HG02943 (cell line): ENCODE measurements around the gene PDPN.
"Not testable (repeated sequence)": the region's sequence is repeated elsewhere in the genome, so short reads cannot be mapped to it uniquely, and the experiment has no call there.

Source experiments
- ATAC-seq: cut with Tn5 transposase; IDR thresholded peaks from one replicate; pipeline ENCODE4 v1.9.1; 2021; ENCODE audit warnings: mild to moderate bottlenecking, low read depth, moderate library complexity; ENCODE audit not compliant: unreplicated experiment

Gene PDPN, protein sequence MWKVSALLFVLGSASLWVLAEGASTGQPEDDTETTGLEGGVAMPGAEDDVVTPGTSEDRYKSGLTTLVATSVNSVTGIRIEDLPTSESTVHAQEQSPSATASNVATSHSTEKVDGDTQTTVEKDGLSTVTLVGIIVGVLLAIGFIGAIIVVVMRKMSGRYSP

DNA sequence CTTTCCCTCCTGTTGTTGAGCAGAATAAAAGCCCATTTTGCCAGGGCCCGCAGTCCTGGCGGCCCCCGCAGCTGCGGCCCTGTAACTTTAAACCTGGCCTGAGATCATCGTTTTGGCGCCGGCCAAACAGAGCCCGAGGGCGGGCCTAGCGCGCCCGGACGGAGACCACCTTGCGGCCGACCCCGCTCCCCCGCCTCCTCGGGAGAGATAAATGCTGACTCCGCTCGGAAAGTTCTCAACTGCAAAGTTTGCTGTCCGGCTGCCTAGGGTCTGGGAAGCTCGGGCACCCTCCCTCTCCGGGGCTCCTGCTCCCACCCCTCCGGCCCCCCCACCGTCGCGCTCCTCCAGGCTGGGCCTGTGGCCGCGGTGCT is at the start of gene PDPN:
PDPN (plus strand) TSS at position 238 of the 371 bp plus-strand sequence. CDS start 202 bp downstream, outside the sequence.
- no peak for ATAC-seq

DNA sequence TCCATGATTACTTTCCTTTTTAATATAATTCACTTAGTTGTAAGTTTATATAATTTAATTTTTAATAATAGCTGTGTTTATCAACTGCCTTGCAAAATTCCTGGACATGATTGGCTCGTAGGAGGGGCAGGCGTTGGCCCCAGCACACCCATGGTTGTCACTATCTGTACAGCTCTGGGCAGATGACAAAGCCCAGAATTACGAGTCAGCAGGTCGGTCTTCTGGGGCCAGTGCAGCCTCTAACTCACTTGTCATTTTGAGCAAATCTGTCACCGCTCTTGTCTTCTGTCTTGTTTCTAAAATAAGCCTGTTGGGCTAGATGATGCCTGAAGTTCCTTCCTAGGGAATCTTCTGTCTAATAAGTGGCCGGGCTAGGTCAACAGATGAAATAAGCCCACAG is 48.4 kb upstream of the PDPN start:
- no peak for ATAC-seq

DNA sequence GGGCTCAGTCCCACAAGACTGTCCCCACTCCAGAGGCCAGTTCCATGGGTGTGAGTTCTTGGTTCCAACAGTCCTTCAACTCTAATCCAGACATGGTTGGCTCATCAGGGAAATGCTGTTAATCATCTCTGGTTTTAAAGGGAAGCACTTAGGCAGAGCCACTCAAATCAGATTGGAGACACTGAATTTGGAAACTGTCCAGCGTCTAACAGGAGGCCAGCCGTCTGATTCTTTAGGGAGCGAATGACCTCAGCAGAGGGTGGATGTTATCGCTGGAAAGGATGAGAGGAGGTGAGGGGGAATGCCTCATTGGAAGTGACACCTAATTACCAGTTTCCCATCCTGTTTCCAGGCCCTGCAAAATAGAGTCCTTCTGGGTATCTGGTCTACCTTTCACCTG is 47.1 kb upstream of the PDPN start:
- no peak for ATAC-seq

DNA sequence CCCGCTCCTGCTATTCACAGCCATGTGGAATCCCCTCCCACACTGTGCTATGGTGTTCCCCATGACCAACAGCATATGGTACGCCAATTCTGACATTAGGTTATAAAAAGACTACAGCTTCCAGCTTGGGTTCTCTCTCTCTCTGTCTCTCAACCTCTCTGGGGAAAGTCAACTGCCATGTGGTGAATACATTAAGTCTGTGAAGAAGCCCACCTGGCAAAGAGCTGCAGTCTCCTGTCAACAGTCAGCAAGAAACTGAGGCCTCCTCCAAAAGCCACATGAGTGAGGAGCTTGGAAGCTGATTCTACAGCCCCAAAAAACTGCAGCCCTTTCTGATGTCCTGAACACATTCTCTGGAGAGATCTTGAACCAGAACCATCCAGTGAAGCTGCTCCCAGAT is 44.8 kb upstream of the PDPN start:
- ATAC-seq = no peak

DNA sequence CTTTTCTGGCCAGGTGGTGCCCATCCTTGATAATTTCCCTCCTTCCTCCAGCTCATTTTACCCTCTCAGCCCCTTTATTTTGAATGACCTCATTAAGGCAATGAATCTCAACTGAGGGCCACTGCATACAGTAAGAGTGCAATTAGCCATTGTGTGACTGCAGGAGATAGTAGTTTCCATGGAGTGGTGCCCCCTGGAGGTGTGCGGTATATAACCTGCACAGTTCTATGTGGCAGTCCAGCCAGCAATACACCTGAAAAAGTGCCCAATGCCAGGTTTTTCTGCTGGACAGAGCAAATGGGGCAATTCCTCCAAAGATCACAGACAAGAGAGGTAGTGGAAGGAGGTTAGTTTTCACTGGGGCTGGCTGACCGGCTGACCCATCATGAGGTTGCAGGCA is 43.9 kb upstream of the PDPN start:
- ATAC-seq = no peak

DNA sequence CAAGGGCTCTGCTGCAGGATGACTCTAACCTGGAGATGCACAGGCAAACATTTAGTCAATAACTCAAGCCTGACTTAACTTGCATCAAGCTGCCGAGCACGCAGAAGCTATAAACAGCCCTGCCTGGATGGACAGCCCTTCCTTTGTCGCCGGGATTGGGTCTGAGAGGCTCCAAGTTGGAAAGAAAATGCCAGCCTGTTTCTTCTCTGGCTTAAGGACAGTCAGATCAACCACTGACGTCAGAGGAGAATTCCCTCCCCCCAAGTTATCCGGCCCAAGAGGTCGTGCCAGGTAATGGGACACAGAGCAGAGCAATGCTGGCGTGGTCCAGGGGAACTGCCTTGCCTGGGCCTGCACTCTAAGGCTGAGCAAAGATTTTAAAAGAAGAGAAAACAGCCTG is 42.8 kb upstream of the PDPN start:
- ATAC-seq = no peak

DNA sequence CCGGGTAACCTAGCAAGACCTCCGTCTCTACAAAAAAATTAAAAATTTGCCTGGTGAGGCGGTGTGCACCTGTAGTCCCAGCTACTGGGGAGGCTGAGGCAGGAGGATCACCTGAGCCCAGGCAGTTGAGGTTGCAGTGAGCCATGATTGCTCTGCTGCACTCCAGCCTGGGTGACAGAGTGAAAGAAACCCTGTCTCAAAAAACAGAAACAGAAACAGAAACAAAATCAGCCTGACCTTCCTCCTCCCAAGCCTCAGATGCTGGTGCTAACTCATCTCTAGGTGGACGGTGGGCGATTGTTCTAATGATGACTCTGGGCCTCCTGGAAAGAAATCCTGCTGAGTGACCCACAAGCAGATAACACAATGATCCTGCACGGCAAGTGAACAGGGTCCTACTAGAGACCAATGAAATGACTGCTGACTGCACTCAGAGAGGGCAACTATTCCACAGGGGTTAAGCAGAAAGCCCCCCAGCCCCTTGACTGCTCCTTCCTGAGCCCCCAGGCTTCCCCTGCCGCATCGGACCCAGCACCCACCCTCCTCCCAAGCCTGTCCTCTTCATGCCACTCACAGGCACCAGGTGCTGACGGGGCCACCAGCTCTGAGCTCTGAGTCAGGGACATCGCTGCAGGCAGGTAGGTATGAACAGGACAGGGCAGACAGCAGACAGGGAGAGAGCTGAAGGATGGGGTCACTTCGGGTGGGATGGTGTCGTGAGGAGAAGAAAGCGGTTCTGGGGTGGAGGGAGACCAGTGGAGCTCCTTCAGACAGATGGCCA is 42.0 kb upstream of the PDPN start:
- no peak for ATAC-seq

DNA sequence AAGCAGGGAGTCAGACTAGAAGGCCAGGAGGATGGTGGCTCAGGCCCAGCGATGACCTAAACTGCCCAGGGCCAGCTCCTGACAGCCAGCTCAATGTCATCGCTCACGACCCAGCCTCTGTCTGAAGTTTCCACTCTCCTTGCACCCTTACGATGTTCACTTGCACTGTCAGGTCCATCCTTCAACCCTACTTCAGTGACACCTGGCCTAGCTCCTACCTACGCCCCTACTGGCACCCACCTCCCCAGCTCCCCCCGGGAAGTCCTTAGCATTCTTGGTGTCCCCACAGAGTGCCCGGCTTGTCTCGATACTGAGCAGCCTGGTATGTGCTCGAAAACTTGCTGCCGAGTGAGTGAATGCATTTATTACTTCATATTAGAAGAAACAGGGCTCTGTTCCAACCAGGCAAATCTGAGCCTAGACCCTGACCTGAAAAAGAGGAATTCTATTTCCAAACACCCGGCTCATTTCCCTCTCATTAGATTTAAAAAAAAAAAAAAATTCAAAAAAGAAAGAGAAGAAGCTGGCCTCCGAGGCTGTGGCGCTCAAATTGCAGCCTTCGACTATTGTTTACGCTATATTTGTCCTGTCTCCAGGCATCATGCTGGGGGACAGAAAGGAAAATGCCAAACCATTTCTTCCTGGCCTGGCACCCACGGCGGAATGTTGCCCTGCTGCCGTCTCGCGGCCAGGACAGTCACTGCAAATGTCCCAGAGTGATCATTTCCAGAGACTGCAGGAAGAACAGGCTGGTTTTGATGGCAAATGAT is 40.0 kb upstream of the PDPN start:
- no peak for ATAC-seq

DNA sequence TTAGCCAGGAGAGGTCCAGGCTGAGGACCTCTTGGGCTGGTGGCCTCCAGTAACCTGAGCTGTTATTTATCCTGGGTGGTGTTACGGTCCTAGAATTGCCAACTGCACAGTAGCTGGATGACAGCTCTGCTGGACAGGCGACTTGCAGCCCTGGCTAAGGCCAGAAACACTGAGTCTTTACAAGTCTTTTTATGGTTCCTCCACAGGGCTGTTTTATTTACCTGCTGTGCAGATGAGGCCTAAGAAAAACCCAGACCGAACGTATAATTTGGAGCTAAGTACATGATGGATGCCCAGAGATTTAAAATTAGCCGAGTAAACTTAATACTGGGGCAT is 39.4 kb upstream of the PDPN start:
- ATAC-seq = no peak

DNA sequence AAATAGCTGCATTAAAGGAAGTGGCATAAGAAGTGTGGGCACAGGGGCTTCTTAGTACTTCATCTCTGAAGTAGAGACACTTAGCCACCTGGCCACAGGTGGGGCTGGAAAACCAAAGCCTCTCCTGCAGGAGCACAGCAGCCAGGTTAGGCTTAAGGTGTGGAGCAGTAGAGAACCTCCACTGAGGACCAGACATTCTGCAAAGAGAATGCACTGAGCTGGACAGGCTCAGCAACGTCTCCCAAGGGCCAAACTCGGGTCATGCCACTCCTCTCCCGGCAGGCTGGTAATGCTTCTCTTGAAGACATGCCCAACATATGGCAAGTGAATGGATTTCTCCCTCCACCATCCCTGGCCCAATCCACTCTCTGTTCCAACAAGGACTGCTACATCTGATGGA is 36.8 kb upstream of the PDPN start:
- ATAC-seq = no peak

DNA sequence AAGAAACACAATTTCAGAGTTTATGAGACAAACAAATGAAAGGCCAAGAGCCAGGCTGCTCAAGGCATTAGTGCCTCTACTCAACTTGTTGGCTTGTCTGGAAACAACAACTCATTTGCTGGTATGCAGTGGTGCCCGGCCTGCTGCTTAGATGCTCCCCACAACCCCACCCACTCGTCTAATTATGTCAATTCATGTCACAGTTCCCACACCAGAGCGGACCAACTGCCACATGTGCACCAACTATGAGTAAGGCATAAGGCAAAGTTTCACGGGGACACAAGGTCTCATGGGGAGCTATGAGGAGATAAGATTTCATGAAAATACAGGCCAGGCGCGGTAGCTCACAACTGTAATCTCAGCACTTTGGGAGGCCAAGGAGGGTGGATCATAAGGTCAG is 35.4 kb upstream of the PDPN start:
- ATAC-seq = no peak

DNA sequence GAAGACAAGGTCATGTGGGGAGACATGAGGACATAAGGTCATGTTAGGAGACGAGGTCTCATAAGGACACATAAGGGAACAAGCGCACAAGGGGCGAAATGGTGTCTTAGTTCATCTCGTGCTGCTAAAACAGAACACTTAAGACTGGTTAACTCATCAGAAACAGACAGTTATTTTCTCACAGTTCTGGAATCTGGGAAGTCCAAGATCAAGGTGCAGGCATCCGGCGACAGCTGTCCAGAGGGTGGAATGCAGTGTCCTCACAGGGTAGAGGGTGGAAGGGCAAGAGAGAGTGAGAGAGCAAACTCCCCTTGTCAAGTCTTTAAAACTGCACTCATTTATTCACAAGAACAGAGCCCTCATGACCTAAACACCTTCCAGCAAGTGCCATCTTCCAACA is 34.6 kb upstream of the PDPN start:
- ATAC-seq = no peak

DNA sequence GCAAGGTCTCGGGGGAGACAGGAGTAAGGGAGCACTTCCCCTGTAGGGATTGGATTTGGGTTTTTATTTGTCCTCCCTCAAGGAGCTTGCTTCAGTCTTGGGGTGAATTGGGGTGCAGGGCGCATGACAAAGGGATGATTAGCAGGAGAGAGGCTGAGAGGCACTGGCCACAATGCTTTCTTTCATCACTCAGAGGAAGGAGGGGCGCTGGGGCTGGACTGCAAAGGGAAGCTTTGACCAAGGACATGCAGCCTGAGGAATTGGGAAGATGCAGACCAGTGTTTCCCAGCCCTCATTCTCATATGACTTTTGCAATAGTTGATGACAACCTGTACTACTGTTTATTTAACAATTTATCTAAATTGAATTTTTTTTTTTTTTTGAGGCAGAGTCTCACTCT is 34.1 kb upstream of the PDPN start:
- ATAC-seq = no peak

DNA sequence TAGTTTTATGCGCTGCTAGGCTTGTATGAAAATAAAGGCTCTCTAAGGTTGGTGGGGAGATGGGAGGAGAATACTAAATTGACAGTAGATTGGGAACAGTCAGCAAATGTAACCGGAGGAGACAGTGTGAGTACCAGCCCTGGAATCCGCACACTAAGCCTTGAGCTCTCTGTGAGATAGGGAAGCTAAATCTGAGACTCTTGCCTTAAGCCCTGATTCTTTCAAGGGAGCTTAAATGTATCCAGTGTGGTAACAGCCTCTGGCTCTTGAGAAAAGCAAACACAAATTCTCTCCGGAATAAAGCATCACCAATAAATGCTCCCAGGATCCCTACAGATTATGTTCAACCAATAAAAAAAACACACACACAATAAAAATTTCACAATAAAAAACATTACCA is 33.0 kb upstream of the PDPN start:
- no peak for ATAC-seq

DNA sequence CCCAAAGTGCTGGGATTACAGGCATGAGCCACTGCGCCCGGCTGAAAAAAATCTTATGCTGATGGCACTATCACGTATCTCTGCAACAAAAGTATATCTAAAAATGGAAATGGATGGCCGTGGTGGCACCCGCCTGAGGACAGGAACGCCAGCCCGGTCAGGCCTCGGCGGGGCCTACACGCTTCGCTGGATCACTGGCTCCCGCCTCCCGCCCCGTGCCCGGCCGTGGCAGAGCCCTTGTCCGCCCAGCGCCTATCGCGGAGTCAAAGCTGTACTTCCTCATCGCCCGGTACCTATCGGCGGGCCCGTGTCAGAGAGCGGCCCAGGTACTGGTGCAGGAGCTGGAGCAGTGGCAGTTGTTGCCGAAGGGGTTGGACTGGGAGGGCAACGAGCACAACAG is 28.8 kb upstream of the PDPN start:
- ATAC-seq = no peak

DNA sequence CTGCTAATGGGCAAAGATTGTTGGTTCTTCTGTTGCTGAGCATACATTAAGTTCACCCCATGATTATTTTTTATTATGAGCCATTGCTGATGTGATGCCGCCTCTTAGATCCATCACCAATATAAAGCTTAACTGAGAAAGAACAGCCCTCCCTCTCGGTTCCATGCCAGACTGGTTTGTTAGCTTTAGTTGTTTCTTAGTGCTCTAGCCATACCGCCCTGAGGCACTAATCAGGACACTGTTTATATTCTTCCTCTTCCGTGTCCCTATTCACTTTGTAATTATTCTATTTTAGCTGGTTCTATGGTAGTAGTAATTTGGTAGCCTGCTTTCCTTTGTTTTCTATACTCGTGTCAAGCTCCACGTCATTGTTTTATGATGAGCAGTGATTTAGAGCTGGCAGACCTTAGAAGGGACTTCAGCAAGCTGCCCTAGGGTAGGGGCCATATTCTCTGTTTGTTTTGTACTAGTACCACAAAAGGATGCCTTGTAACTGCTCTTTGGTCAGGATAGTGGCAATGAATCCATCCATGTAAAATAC is 27.3 kb upstream of the PDPN start:
- no peak for ATAC-seq

DNA sequence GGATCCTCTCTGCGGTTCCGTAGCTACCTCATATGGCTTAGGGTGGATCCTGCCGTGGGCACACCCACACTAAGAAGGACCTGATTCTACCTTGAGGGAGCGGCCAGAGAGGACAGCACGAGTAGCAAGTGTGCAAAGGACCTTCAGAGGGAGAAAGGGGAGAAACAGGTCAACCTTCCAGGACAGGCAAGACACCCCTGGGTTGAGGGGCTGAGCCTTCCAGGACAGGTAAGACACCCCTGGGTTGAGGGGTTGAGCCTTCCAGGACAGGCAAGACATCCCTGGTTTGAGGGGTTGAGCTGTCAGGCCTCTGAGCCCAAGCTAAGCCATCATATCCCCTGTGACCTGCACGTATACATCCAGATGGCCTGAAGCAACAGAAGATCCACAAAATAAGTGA is 23.1 kb upstream of the PDPN start:
- ATAC-seq = no peak

DNA sequence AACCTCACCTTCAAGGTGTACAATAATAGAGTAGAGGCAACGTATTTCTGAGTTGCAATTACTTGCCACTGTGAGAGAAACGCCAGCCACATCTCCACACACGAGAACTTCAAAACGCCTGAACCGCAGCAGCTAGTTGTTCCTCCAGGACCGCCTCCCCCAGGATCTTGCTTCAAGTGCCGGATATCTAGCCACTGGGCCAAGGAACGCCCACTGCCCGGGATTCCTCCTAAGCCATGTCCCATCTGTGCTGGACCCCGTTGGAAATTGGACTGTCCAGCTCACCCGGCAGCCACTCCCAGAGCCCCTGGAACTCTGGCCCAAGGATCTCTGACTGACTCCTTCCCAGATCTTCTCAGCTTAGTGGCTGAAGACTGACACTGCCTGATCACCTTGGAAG is 20.7 kb upstream of the PDPN start:
- not testable (repeated sequence) for ATAC-seq

DNA sequence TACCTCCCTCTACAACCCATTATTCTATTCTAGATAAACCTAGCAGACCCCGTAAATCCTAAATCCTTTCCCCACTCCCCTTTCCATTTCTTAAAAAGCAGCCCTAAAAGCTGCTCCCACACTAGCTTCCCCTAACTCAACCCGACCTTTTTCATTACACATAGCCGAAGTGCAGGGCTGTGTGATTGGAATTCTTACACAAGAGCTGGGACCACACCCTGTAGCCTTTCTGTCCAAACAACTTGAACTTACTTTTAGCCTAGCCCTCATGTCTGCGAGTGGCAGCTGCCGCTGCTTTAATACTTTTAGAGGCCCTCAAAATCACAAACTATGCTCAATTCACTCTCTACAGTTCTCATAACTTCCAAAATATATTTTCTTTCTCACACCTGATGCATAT is 19.6 kb upstream of the PDPN start:
- no peak for ATAC-seq

DNA sequence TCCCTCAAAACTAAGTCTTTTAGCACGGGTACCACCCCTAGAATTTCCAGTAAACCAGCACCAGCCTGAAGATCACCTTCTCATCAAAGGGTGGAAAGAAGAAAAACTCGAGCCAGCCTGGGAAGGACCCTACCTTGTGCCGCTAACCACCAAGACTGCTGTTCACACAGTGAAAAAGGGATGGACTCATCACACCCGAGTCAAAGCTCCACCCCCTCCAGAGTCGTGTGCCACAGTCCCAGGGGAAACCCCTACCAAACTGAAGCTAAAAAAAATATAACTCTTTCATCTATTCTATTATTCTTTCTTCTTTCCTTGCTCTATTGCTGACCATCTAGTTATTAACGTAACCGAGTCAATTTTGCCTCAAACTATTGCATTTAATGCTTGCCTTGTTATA is 13.2 kb upstream of the PDPN start:
- ATAC-seq = not testable (repeated sequence)

DNA sequence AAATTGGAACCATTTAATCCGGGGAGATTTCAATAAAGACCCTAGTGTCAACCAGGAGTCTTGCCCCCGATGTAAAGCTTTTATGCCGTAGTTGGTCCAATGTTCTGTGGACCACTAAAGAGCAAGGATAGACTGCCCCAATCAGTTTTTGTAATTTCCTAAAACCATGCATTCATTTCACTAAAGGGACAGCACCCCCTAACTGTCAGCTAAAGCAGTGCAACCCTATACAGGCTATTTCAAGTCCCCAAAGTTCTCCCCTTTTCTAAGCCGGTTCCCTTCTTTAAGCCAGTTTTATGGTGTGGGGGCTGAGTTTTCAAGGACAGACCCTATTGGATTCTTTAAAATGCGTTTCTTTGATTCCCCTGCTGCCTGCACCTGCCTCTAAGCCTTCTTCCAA is 12.7 kb upstream of the PDPN start:
- ATAC-seq = no peak

DNA sequence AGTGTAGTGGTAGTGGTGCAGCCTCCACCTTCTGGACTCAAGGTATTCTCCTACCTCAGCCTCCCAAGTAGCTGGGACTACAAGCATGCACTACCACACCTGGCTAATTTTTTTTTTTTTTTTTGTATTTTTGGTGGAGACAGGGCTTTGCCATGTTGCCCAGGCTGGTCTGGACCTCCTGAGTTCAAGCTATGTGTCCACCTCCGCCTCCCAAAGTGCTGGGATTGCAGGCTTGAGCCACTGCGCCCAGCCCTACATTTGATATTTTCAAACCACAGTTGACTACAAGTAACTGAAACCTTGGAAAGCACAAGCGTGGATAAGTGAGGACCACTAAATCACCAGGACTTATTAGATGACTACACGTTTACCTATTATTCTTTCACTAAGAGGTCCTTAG is 10.0 kb upstream of the PDPN start:
- no peak for ATAC-seq
